K562 (cell line): ENCODE data around the gene ANKRD23. TPM values are rescaled to one million over a fixed set of nuclear protein-coding genes. Genes with fewer than 3 reads are reported as not detected.
"Not testable (repeated sequence)": the region's sequence is repeated elsewhere in the genome, so short reads cannot be mapped to it uniquely, and the experiment has no call there.

Experiments
- ATAC-seq: fragments of 200-7000 bp; cut with Tn5 transposase; 3 replicates; pipeline ENCODE4 v1.9.1; 2020; ENCODE audit warnings: moderate library complexity
- BruUV-seq: library from RNA; stranded (reverse); fragments of 400-500 nt; replicated peaks from 2 replicates; lab custom pipeline; 2021; lab: Mats Ljungman, UMichigan
- CTCF ChIA-PET: fragments of 300-600 bp; formaldehyde crosslinking; extraction: SDS; loops from one replicate; lab custom pipeline; 2021; ENCODE audit warnings: low intra/inter-chr PET ratio; lab: Yijun Ruan, JAX
- POLR2A ChIA-PET: fragments of 300-600, 350-650 bp; sonication (Branson Sonifier 250); formaldehyde crosslinking; extraction: SDS; loops from one replicate; lab custom pipeline; 2021; ENCODE audit warnings: antibody characterized with exemption, inconsistent platforms; lab: Yijun Ruan, JAX
- DNase-seq, 4 experiments: peaks; one replicate each; pipeline versions ENCODE4 v3.0.0 to v3.0.0-alpha.2; 2011 to 2018; ENCODE audit warnings: low spot score in 3 of 4, mixed read lengths in 3 of 4; ENCODE audit errors: extremely low read depth in 1 of 4
- FAIRE-seq: peaks from 2 replicates; lab custom pipeline; 2011; peaks lifted over from hg19 to GRCh38; lab: Jason Lieb, UNC
- H2AFZ ChIP-seq: 2 replicates; pipeline ENCODE4 v1.6.0; 2011; ENCODE audit warnings: low read depth, low read length, control low read depth, inconsistent platforms
- H3K27ac ChIP-seq: fragments of 200-600 bp; 3 replicates; pipeline ENCODE4 v1.8.0; 2011; ENCODE audit warnings: low read depth, mild to moderate bottlenecking, control low read depth, inconsistent platforms, low read length, moderate library complexity, mixed read lengths; ENCODE audit errors: extremely low read depth
- H3K27me3 ChIP-seq, 2 experiments: fragments of 300-600 bp in 1 of 2; 2 replicates in 1 of 2; 3 replicates in 1 of 2; pipeline versions ENCODE4 v1.6.0 to v1.8.0; 2011; ENCODE audit warnings: inconsistent platforms in 2 of 2, low read length in 2 of 2, mild to moderate bottlenecking in 1 of 2, mixed read lengths in 1 of 2, moderate library complexity in 1 of 2; ENCODE audit not compliant: control insufficient read depth in 2 of 2, insufficient read depth in 2 of 2
- H3K36me3 ChIP-seq: fragments of 300-600 bp; 3 replicates; pipeline ENCODE4 v1.8.0; 2011; ENCODE audit warnings: mild to moderate bottlenecking, low read length, inconsistent platforms; ENCODE audit not compliant: control insufficient read depth, insufficient read depth
- H3K4me1 ChIP-seq, 2 experiments: fragments of 200-600 bp in 1 of 2; replicated peaks in 1 of 2; 2 replicates in 1 of 2; 3 replicates in 1 of 2; pipeline versions ENCODE4 v1.5.1 to v1.8.0; 2011; ENCODE audit warnings: inconsistent platforms in 2 of 2, low read length in 2 of 2, mild to moderate bottlenecking in 1 of 2, mixed read lengths in 1 of 2, moderate library complexity in 1 of 2; ENCODE audit not compliant: control insufficient read depth in 2 of 2, insufficient read depth in 2 of 2
- H3K4me2 ChIP-seq: 2 replicates; pipeline ENCODE4 v1.6.1; 2011; ENCODE audit warnings: low read length, control low read depth, inconsistent platforms, mixed read lengths; ENCODE audit not compliant: insufficient read depth
- H3K4me3 ChIP-seq: fragments of 200-600 bp; sonication (generic), shearing (Covaris generic); 2 replicates; pipeline ENCODE4 v1.5.1; 2016; ENCODE audit warnings: control low read depth, inconsistent platforms
- H3K79me2 ChIP-seq: fragments of 200-600 bp; 3 replicates; pipeline ENCODE4 v1.8.0; 2011; ENCODE audit warnings: low read length, inconsistent platforms; ENCODE audit not compliant: control insufficient read depth, insufficient read depth
- H3K9ac ChIP-seq, 2 experiments: 2 replicates each; pipeline versions ENCODE4 v1.6.0 to v1.6.1; 2011; ENCODE audit warnings: low read depth in 2 of 2, low read length in 2 of 2, control low read depth in 1 of 2, inconsistent platforms in 1 of 2, mild to moderate bottlenecking in 1 of 2, mixed read lengths in 1 of 2; ENCODE audit not compliant: insufficient read depth in 1 of 2
- H3K9me1 ChIP-seq: one replicate; pipeline ENCODE4 v1.6.0; 2011; ENCODE audit warnings: inconsistent platforms, mild to moderate bottlenecking, low read length, moderate library complexity; ENCODE audit not compliant: control insufficient read depth, insufficient read depth
- H3K9me3 ChIP-seq: replicated peaks from 2 replicates; pipeline ENCODE4 v1.5.1; 2011; ENCODE audit warnings: low read depth, low read length, inconsistent platforms; ENCODE audit not compliant: control insufficient read depth, insufficient read depth
- H4K20me1 ChIP-seq: replicated peaks from 2 replicates; pipeline ENCODE4 v1.6.1; 2011; ENCODE audit warnings: low read length, inconsistent platforms, mixed read lengths; ENCODE audit not compliant: control insufficient read depth, insufficient read depth
- NONO ChIP-seq, 2 experiments: fragments of 200-400 bp in 1 of 2; fragments of 450-650 bp in 1 of 2; formaldehyde crosslinking in 1 of 2; IDR thresholded peaks; 2 replicates each; pipeline ENCODE4 v1.6.1; 2017; ENCODE audit warnings: low read depth in 2 of 2, mild to moderate bottlenecking in 2 of 2, moderate library complexity in 2 of 2, low read length in 1 of 2
- POLR2G ChIP-seq: fragments of 200-400 bp; formaldehyde crosslinking; IDR thresholded peaks from 2 replicates; pipeline ENCODE4 v1.6.1; 2017; ENCODE audit warnings: low read depth, mild to moderate bottlenecking, antibody characterized with exemption, low read length, moderate library complexity
- WGBS: fragments of 100-300 bp; shearing (Covaris generic); methylation state at CpG from one replicate; pipeline ENCODE4 v1.1.6; 2016; ENCODE audit warnings: low coverage, mixed read lengths; ENCODE audit not compliant: insufficient coverage; ENCODE audit errors: missing lambda C conversion rate; 5-methylcytosine and 5-hydroxymethylcytosine counted together
- in situ Hi-C: fragments of 300-500 bp; cut with MboI; formaldehyde crosslinking; loops from 4 replicates; pipeline ENCODE4 v1.15.0; 2018; ENCODE audit warnings: inconsistent platforms, mixed read lengths
- intact Hi-C: fragments of 100-400 bp; cut with micrococcal nuclease; formaldehyde crosslinking; loops from 2 replicates; pipeline ENCODE4 v1.14.2; 2022
- polyA plus RNA-seq, 8 experiments: library from polyadenylated mRNA; depleted of rRNA in 4 of 8; stranded (reverse) in 5 of 8; unstranded in 3 of 8; fragments of >200 nt; fragmentation: Nextera tagmentation in 2 of 8; fragmentation: Illumina TruSeq in 1 of 8; extraction: Ambion mirVana in 2 of 8; extraction: Trizol in 1 of 8; gene quantifications; 2 replicates each; pipeline versions ENCODE4 v1.2.1 to v1.2.3, GENCODE V29; 2011 to 2014; ENCODE audit warnings: inconsistent platforms in 1 of 8, missing spikeins in 1 of 8
- total RNA-seq, 7 experiments: library from RNA; depleted of rRNA in 6 of 7; stranded (reverse); fragments of >200 nt in 6 of 7; fragmentation: Illumina TruSeq in 2 of 7; extraction: Trizol in 2 of 7; gene quantifications; 2 replicates each; pipeline versions ENCODE4 v1.2.1 to v1.2.3, GENCODE V29; 2011 to 2021; ENCODE audit warnings: low replicate concordance in 1 of 7

ANKRD23 gene
- total and polyA plus RNA-seq, 9 of the 15 experiments (the other 6 are each of a cell fraction or from before 2014, with no cell fraction given) = 0.32 to 4.8 (median 2.8) TPM

DNA sequence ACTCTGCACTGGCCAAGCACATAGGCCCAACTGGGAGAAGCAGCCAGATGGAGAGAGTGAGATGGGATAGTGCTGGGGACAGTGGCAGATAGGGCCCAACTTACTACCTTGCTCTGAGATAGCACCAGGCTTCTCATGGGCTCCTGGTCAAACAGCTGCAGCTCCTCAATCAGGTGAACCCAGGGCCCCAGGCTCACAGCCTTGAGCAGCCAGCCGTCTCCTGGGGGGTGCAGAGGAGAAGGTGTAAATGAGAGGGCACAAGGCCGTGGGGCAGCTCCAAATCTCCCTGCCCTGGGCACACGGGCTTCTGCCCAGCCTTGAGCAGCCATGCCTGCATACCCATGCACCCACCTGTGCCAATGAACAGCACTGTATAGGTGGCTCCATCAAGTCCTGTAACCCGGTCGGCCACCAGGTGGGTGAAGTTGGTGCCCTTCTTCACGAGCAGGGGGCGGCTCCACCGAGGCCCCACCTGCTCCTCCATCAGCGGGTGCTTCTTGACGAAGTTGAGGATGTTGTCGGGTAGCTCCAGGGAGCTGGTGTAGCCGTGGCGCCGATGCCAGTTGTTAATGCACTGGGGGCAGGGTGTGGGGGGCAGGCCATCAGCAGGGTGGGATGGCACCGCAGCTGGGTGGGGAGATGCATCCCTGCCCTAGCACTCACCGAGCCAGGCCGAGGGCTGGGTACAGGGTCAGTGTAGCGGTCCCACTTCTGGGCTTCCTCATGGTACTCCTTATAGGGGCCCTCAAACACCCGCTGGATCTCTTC, 19.9 kb upstream of the ANKRD23 start:
- no peak overlapping the region for H3K4me2 ChIP-seq
- H3K36me3 ChIP-seq = peaks cover 82% of the 10 kb centered on the region
- H3K27ac ChIP-seq = no peak overlapping the region
- peaks cover 25 to 80% of the 10 kb centered on the region in 2 experiments for H3K4me1 ChIP-seq
- in situ Hi-C loops = loop anchor here (25.0 kb wide), 1 partner anchor 249 kb away; the partner anchor contains the start of gene ANKRD36
- H3K9me1 ChIP-seq = peaks cover 11% of the 10 kb centered on the region
- TF ChIP-seq NONO (IDR thresholded peaks at IDR 0.05; ENCODE audit: low read depth in 2 of 2, low read length in 1 of 2) (no peak), POLR2G (peak; percentile 45; the same call in 1 of the 2 replicates)
- no peaks in the 10 kb centered on the region for H3K27me3 ChIP-seq
- H3K9me3 ChIP-seq = no peaks in the 10 kb centered on the region
- H3K79me2 ChIP-seq = peaks cover 49% of the 10 kb centered on the region
- 94% methylated on average over 12 of the region's 19 CpGs for WGBS
- intact Hi-C loops = no loop called here
- H4K20me1 ChIP-seq = peaks cover 16% of the 10 kb centered on the region; the same call in 1 of the 2 replicates
- POLR2A ChIA-PET = interaction anchor here (0.5 to 1.7 kb wide), 4 partner anchors 10 to 154 kb away, joined by 3 to 8 read pairs (median 3); no protein-coding TSS in a partner anchor
- CTCF ChIA-PET = no interaction called here
- no peak overlapping the region for H3K4me3 ChIP-seq
- no peak overlapping the region for H2AFZ ChIP-seq
- FAIRE-seq (no peak), DNase-seq (no peak), ATAC-seq (no peak)
- 0 out of 4 replicates have a peak overlapping the region, but pooled peaks of 1 of the 2 experiments have one; percentile 38 for H3K9ac ChIP-seq
- BruUV-seq = no TSS peak

DNA sequence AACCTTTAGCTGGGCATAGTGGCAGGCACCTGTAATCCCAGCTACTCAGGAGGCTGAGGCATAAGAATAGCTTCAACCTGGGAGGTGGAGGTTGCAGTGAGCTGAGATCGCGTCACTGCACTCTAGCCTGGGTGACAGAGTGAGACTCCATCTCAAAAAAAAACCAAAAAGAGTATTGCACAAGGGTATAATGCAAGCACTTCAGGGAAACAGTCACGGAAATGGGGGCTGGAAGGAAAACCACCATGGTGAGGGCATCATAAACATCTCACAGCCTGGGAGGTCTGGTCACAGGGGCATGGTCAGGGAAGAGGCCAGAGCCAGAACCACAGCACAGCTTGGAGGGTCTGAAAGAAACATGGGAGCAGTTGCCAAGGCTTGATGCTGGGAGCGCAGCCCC, 19.2 kb upstream of the ANKRD23 start:
- WGBS = 90% methylated on average over 3 of the region's 4 CpGs
- H3K4me3 ChIP-seq, H3K27me3 ChIP-seq, intact Hi-C loops, FAIRE-seq, BruUV-seq, H3K4me2 ChIP-seq, H3K27ac ChIP-seq, DNase-seq, H3K9ac ChIP-seq, H2AFZ ChIP-seq, POLR2A ChIA-PET, H3K9me3 ChIP-seq, ATAC-seq, CTCF ChIA-PET: not testable (repeated sequence)
- in situ Hi-C loops = loop anchor here (25.0 kb wide), 1 partner anchor 249 kb away; the partner anchor contains the start of gene ANKRD36
- Histone ChIP-seq H3K36me3 (peaks cover 79% of the 10 kb centered on the region), H3K9me1 (peaks cover 11% of the 10 kb centered on the region), H3K79me2 (peaks cover 42% of the 10 kb centered on the region), H4K20me1 (peaks cover 14% of the 10 kb centered on the region; the same call in 1 of the 2 replicates), H3K4me1 (peaks cover 27 to 80% of the 10 kb centered on the region in 2 experiments)
